Keratinocyte (primary cell): ENCODE results near the gene HHATL. TPM values are rescaled to one million over a fixed set of nuclear protein-coding genes. Genes with fewer than 3 reads are reported as not detected.

Experiments used
- DNase-seq: peaks from one replicate; pipeline ENCODE4 v3.0.0-alpha.2; 2011; ENCODE audit warnings: low read depth, missing footprints, low spot score
- FAIRE-seq: peaks from 2 replicates; lab custom pipeline; 2011; peaks lifted over from hg19 to GRCh38; lab: Jason Lieb, UNC
- H2AFZ ChIP-seq: 2 replicates; pipeline ENCODE4 v1.6.0; 2012; ENCODE audit warnings: low read length, control low read depth, inconsistent platforms; ENCODE audit not compliant: control insufficient read depth
- H3K27ac ChIP-seq: 2 replicates; pipeline ENCODE4 v1.5.1; 2011; ENCODE audit warnings: low read length; ENCODE audit not compliant: control insufficient read depth, insufficient read depth
- H3K27me3 ChIP-seq: 3 replicates; pipeline ENCODE4 v1.6.0; 2011; ENCODE audit warnings: low read length; ENCODE audit not compliant: control insufficient read depth, insufficient read depth; ENCODE audit errors: extremely low read depth
- H3K36me3 ChIP-seq, 2 experiments: 2 replicates in 1 of 2; 3 replicates in 1 of 2; pipeline ENCODE4 v1.5.1; 2011; ENCODE audit warnings: low read length in 2 of 2, mild to moderate bottlenecking in 1 of 2; ENCODE audit not compliant: control insufficient read depth in 2 of 2, insufficient read depth in 2 of 2; ENCODE audit errors: extremely low read depth in 1 of 2
- H3K4me1 ChIP-seq: 3 replicates; pipeline ENCODE4 v1.5.1; 2011; ENCODE audit warnings: low read length; ENCODE audit not compliant: control insufficient read depth, insufficient read depth; ENCODE audit errors: extremely low read depth
- H3K4me2 ChIP-seq: 3 replicates; pipeline ENCODE4 v1.6.0; 2011; ENCODE audit warnings: low read depth, low read length; ENCODE audit not compliant: control insufficient read depth, insufficient read depth; ENCODE audit errors: extremely low read depth
- H3K4me3 ChIP-seq, 3 experiments: fragments of 200-600 bp in 1 of 3; sonication (generic) in 1 of 3; 2 replicates in 2 of 3; 3 replicates in 1 of 3; pipeline ENCODE4 v1.5.1; 2011 to 2016; ENCODE audit warnings: low read length in 3 of 3, mild to moderate bottlenecking in 3 of 3, control low read depth in 2 of 3, inconsistent platforms in 1 of 3, low read depth in 1 of 3, mixed read lengths in 1 of 3, mixed run types in 1 of 3, moderate library complexity in 1 of 3; ENCODE audit not compliant: control insufficient read depth in 2 of 3, insufficient read depth in 2 of 3; ENCODE audit errors: extremely low read depth in 1 of 3
- H3K79me2 ChIP-seq: 2 replicates; pipeline ENCODE4 v1.6.0; 2012; ENCODE audit warnings: low read length; ENCODE audit not compliant: control insufficient read depth, insufficient read depth
- H3K9ac ChIP-seq: 3 replicates; pipeline ENCODE4 v1.6.0; 2011; ENCODE audit warnings: low read length; ENCODE audit not compliant: control insufficient read depth, insufficient read depth; ENCODE audit errors: extremely low read depth
- H3K9me1 ChIP-seq: 3 replicates; pipeline ENCODE4 v1.6.0; 2011; ENCODE audit warnings: low read length; ENCODE audit not compliant: control insufficient read depth, insufficient read depth; ENCODE audit errors: extremely low read depth
- H3K9me3 ChIP-seq: 2 replicates; pipeline ENCODE4 v1.5.1; 2012; ENCODE audit warnings: low read depth, low read length; ENCODE audit not compliant: control insufficient read depth
- H4K20me1 ChIP-seq: 3 replicates; pipeline ENCODE4 v1.6.0; 2011; ENCODE audit warnings: low read length; ENCODE audit not compliant: control insufficient read depth, insufficient read depth; ENCODE audit errors: extremely low read depth
- CTCF ChIP-seq, 3 experiments: IDR thresholded peaks in 1 of 3; conservative IDR thresholded peaks in 1 of 3; optimal IDR thresholded peaks in 1 of 3; 2 replicates in 2 of 3; 3 replicates in 1 of 3; pipeline versions ENCODE3 to v1.5.1; 2011; ENCODE audit warnings: low read length in 3 of 3, mild to moderate bottlenecking in 3 of 3, moderate library complexity in 2 of 3, control low read depth in 1 of 3, inconsistent platforms in 1 of 3; ENCODE audit not compliant: insufficient read depth in 2 of 3; ENCODE audit errors: extremely low read depth in 1 of 3
- EZH2 ChIP-seq: IDR thresholded peaks from one replicate; pipeline ENCODE4 v1.6.1; 2012; ENCODE audit warnings: inconsistent platforms, mild to moderate bottlenecking, low read length, moderate library complexity
- dilution Hi-C: fragments of 300-500 bp; cut with MboI; formaldehyde crosslinking; loops from one replicate; pipeline ENCODE4 v1.7.0; 2020; ENCODE audit warnings: low sequenced_read_pairs; ENCODE audit not compliant: extremely low pct_ligation_motif_present
- polyA plus RNA-seq, 5 experiments: library from polyadenylated mRNA; depleted of rRNA in 3 of 5; stranded (reverse) in 3 of 5; stranded (forward) in 1 of 5; unstranded in 1 of 5; fragments of >200 nt; gene quantifications; 1 replicate in 1 of 5; 2 replicates in 3 of 5; 3 replicates in 1 of 5; pipeline versions ENCODE4 v1.2.1 to v1.2.3, GENCODE V29; 2011 to 2012; ENCODE audit warnings: missing spikeins in 2 of 5, low read depth in 1 of 5, low replicate concordance in 1 of 5

Gene HHATL
- polyA plus RNA-seq, 1 donor (not counting 4 experiments of a cell fraction or from before 2014, with no cell fraction given): not detected

GRCh38 chr3:42730294-42730693 lies 27.7 kb upstream of the HHATL start:
- no peak overlapping the region for H3K4me3 ChIP-seq
- no peaks in the 10 kb centered on the region for H3K4me1 ChIP-seq
- H3K27ac ChIP-seq: no peak overlapping the region
- DNase-seq: no peak
- TF ChIP-seq EZH2 (no peak), CTCF (optimal IDR thresholded peaks at IDR 0.05 in 1 of 3, IDR thresholded peaks at IDR 0.05 in 1 of 3, conservative IDR thresholded peaks at IDR 0.05 in 1 of 3; ENCODE audit: extremely low read depth in 1 of 3, insufficient read depth in 2 of 3, low read length in 3 of 3) (no peak)
- H3K9me3 ChIP-seq: no peaks in the 10 kb centered on the region
- H3K9ac ChIP-seq: no peak overlapping the region
- no peak overlapping the region for H2AFZ ChIP-seq
- dilution Hi-C loops: no loop called here
- peaks cover 6% of the 10 kb centered on the region for H3K27me3 ChIP-seq
- H4K20me1 ChIP-seq: no peaks in the 10 kb centered on the region
- no peaks in the 10 kb centered on the region for H3K9me1 ChIP-seq
- FAIRE-seq: no peak
- no peaks in the 10 kb centered on the region for H3K36me3 ChIP-seq
- H3K79me2 ChIP-seq: no peaks in the 10 kb centered on the region
- no peak overlapping the region for H3K4me2 ChIP-seq

GRCh38 chr3:42729404-42730145 lies 27.0 kb upstream of the HHATL start:
- TF ChIP-seq EZH2: no peak
- no peak for TF ChIP-seq CTCF (optimal IDR thresholded peaks at IDR 0.05 in 1 of 3, IDR thresholded peaks at IDR 0.05 in 1 of 3, conservative IDR thresholded peaks at IDR 0.05 in 1 of 3; ENCODE audit: extremely low read depth in 1 of 3, insufficient read depth in 2 of 3, low read length in 3 of 3)
- FAIRE-seq (no peak), DNase-seq (no peak)
- dilution Hi-C loops: no loop called here
- Histone ChIP-seq H3K4me3 (no peak overlapping the region), H3K9ac (no peak overlapping the region), H3K27me3 (peaks cover 6% of the 10 kb centered on the region), H3K36me3 (no peaks in the 10 kb centered on the region), H3K4me2 (no peak overlapping the region), H2AFZ (no peak overlapping the region), H4K20me1 (no peaks in the 10 kb centered on the region), H3K9me1 (no peaks in the 10 kb centered on the region), H3K4me1 (no peaks in the 10 kb centered on the region), H3K9me3 (no peaks in the 10 kb centered on the region), H3K79me2 (no peaks in the 10 kb centered on the region), H3K27ac (no peak overlapping the region)
